Esophagus squamous epithelium (tissue), 4 donors: ENCODE data around the gene CNPY1.

Experiments used
- CTCF ChIP-seq, 6 experiments: fragments of 450-650 bp in 4 of 6; fragments of 200-600 bp in 2 of 6; sonication (generic) in 2 of 6; IDR thresholded peaks; one replicate each; pipeline ENCODE4 v1.5.1; 2016 to 2019; ENCODE audit warnings: antibody characterized with exemption in 6 of 6, mild to moderate bottlenecking in 4 of 6, moderate library complexity in 4 of 6
- POLR2A ChIP-seq, 4 donors: fragments of 450-650 bp; IDR thresholded peaks; one replicate each; pipeline ENCODE4 v1.6.1; 2017; ENCODE audit warnings: antibody characterized with exemption in 4 of 4, mild to moderate bottlenecking in 4 of 4, moderate library complexity in 3 of 4

- TF ChIP-seq CTCF (IDR thresholded peaks at IDR 0.05) (no peak), POLR2A (IDR thresholded peaks at IDR 0.05) (no peak)
These were observed 92.8 kb downstream of the CNPY1 start for GRCh38 chr7:155453296-155454182.
